Stimulated activated CD4-positive, alpha-beta T cell treated with anti-CD3 and anti-CD28 coated beads, Interleukin-12 subunit alpha, Interleukin-12 subunit beta, amount 100 ng/mL, for 48 hours (primary cell): ENCODE data around the gene ZNHIT3.
A peak's percentile ranks its signal among the peaks of the same experiment; 100 is the strongest.
"Not testable (repeated sequence)": the region's sequence is repeated elsewhere in the genome, so short reads cannot be mapped to it uniquely, and the experiment has no call there.

Source experiments
- DNase-seq, 3 donors: peaks; one replicate each; pipeline ENCODE4 v3.0.0-alpha.2; 2020; ENCODE audit warnings: low read depth in 2 of 3, low spot score in 1 of 3

Gene ZNHIT3

DNA sequence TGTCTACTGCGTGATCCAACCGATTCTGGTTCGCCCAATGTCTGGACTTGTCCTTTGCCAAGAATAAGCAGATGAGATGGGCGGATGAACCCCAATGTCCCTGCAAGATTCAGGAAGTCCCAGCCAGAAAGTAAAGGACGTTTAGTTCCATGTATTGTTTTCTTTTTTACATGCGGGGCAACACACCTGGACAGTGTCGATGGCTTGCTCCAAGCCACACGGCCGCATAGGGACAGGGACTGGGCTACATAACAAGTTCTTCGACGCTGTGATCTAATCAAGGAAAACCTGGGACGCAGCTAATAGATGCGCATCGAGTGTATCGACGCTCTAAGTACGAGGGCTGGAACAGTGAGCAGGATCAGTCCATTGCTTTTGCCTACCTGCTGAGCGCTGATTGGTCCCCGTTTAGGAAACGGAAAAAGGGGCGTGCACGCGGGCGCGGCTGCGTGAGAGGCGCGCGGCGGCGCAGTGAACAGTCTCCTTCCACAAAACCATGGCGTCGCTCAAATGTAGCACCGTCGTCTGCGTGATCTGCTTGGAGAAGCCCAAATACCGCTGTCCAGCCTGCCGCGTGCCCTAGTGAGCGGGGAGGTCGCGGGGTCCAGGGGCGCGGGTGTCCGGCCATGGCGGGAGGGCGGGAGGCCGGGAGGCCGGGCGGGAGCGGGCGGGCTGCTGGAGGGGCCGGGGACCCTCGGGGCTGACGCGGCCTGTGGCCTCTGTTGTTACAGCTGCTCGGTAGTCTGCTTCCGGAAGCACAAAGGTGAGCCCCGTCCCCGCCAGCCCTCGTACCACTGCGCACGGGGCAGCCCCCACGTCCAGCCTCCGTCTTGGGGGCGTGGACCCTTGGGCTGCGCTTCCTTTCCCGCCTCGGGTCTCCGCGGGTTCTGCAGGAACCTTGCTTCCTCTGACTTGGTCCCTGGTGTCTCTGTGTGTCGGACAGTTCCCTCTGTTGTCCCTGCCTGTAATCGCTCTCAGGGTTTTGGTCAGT is at the start of gene ZNHIT3:
ZNHIT3 (plus strand) TSS at position 478 of the 991 bp plus-strand sequence; CDS start at position 497, 19 bp downstream.
- DNase-seq = peak; percentile 79 to 86 (median 85)

DNA sequence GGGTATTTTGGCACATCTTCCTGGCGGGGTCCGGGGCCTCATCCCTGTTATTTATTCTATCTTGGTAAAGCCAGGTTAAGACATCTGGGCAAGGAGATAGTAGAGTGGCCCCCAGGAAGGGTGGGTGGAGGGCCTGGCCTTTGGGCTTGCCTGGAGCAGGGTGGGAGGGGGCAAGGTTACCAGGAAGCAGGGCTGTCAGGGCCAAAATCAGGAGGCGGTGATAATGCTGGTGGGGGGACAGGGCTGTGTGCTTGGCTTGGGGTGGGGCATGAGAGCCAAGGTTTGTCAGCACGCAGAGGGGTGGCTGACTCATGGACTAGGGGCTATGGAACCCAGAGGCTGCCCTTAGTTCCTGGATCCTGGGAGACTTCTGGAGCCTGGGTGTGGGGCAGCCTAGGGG is 44.7 kb upstream of the ZNHIT3 start:
- DNase-seq = not testable (repeated sequence)

DNA sequence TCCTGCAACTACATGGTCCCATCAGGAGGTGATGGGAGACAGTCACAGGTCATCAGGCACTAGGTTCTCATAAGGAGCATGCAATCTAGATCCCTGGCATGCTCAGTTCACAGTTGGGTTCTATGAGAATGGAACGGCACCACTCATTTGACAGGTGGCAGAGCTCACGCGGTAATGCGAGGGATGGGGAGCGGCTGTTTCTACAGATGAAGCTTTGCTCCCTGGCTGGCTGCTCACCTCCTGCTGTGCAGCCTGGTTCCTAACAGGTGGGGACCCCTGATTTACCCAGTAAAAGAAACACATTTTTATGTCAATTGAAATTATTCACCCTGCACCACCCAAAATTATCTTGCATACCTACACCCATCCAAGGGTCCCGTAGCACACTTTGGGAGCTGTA is 42.7 kb upstream of the ZNHIT3 start:
- DNase-seq = no peak

- not testable (repeated sequence) for DNase-seq
These were observed 36.5 kb upstream of the ZNHIT3 start for GRCh38 chr17:36449997-36450396.

DNA sequence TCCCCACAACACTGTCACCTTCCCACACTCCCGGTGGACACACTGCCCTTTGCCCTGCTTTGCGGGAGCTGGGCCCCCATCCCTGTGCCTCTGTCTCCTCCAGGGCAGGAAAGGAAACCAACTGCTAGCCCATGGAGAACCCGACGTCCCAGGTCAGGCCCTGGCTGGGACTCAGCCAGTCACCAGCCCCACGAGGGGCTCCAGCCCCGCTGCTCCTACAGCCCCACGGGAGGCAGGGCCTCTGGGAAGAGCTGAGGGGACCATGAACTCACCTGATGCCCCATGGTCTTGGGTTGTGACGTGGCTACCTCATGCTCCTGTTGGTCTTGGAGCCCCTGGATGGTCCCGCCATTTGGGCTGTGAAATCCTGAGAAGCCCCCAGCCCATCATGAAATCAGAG is 33.6 kb upstream of the ZNHIT3 start:
- DNase-seq = not testable (repeated sequence)

- not testable (repeated sequence) for DNase-seq
These were observed 28.8 kb upstream of the ZNHIT3 start for GRCh38 chr17:36457701-36458100.

GRCh38 chr17:36459045-36459444 is 27.4 kb upstream of the ZNHIT3 start:
- DNase-seq = no peak

DNA sequence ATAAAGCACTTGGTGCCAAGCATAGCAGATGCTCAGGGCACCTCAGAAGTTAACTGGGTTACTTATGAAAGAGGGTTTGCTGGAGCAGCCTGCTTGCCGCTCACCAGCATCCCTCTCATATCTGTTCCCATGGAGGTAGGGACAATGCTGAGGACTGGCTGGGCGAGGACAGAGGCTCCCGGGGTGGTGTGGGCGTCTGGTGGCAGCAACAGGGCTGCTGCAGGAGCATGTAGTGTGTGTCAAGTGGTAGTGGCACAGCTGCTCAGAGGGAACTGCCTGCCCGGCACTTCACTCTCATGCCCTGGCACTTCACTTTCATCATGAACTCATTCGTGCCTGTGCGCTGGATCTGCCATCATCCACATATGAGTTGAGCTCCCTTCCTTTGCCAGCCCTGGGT is 26.9 kb upstream of the ZNHIT3 start:
- DNase-seq = no peak

GRCh38 chr17:36460265-36460937 is 26.1 kb upstream of the ZNHIT3 start:
- no peak for DNase-seq

DNA sequence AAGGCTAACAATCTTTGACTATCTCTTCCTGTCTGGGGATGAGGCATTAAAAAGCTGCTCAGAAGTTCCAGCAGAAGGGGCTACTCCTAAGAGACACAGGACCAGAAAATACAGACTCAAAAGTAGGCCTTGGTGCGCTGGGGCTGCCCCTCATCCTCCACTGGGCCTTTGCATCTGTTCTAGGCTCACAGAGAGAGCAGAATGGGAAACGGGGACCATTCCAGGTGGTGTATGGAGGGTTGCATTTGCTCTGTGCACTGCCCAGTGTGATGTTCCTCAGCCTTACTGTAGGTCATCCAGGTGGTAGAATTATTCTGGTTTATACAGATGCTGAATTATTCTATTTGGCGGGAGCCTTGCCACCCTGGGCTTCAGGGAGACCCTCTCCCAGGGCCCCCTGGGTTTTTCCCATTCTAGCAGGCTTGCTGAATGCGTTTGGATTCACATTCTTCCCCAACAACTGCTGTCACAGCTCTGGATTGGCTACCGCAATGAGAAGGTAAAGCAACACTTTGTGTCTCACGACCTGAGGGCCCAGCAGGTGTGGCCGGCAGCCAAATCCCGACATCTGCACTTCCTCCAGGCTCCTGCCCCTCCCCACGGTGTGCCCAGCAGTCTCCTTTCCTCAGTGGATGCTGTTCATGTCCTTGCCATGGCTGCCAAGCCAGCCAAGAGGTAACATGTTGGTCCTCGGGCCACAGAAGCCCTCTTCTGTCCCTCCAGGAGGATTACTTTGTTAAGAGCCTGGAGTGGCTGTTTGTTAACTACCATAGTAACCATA is 25.0 kb upstream of the ZNHIT3 start:
- DNase-seq = no peak

DNA sequence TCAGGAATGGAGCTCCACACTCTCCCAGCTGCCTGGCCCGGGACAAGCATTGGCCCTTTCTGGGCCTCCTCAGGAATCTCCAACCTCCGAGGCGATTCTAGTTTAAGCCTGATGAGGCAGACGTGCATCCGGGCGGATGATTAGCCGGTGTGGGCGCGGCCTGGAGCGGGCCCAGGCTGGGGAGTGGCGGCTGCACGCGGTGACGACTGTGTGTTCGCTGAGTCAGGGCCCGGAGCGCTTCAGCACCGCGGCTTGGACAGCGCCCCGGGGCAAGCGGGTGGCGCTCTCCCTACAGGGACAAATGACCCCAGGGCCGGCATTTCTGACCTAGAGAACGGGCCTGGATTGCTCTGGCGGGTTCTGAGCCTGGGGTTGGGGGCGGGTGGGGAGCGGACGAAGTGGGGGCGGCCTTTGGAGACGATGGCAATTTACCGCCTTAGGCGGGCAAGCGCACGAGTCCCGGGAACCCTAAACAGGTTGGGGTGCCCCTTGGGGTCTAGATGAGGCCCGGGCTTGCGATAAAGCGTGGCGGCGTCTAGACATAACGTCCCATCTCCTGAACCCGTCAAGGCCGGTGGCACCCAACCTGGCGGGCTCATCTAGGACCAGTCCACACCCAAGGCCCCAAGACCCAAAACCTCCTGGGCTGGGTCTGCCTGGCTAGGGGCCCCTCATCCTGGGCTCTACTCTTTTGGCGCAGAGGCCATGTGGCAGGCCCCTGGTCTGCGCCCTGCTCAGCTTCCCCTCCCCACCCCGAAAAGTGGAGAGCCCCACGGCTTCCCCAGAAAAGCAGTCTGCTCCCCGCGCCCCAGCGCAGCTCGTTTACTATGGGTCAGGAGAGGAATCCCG is 22.3 kb upstream of the ZNHIT3 start:
- peak; percentile 41 to 55 (median 45) for DNase-seq

DNA sequence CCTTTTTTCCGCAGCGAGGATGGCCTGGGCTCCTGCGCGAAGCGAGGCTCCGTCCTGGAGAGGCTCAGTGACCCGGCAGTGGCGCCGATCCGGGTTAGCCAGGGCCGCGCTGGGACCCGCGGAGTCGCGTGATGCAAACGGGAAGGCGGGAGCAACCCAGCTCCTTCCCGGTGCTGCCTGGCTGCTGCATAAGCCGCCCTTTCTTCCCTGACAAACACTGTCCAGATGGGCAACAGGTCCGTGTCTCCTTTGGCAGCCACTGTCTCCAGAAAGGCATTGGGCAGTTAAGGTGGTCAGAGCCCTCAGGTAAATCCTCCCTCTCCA is 21.8 kb upstream of the ZNHIT3 start:
- DNase-seq = no peak

- no peak for DNase-seq
These were observed 17.4 kb upstream of the ZNHIT3 start for GRCh38 chr17:36468903-36469635.

DNA sequence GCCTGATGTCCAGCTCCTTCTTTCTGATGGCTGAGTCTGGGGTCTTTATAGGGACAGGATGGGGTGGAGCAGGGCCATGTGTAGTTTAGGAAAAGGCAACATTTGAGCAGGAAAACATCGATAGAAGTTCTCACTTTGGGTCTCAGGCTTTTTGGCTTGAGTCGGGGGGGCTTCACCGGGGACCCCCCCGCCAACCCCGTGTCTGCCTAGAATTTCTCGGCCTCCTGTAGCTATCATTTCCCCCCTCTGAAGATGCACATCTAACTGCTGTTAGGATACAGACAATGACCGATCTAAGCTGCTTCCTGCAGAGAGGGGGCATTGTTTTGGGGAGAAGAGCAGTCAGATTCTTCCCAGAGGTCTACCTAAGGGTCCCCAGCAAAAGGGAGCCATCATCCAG is 16.7 kb upstream of the ZNHIT3 start:
- no peak for DNase-seq

DNA sequence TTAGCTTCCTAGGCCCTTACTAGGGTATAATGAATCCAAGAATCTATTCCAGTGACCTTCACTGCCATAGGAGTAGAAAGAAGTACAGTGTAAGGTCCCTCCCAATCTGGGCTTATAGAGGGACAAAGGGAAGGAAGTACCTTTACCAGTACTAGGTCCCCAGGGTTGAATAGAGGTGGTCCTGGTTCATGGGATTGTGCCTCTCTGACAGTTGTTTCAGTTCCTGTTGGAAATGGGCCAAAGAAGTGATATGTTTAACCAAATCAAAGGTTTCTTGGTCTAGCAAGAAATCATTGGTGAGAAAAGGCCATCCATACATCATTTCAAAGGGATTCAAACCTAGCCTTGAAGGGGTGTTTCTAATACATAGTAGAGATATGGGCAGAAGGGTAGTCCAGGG is 16.0 kb upstream of the ZNHIT3 start:
- no peak for DNase-seq

GRCh38 chr17:36474571-36474970 is 11.9 kb upstream of the ZNHIT3 start:
- no peak for DNase-seq

DNA sequence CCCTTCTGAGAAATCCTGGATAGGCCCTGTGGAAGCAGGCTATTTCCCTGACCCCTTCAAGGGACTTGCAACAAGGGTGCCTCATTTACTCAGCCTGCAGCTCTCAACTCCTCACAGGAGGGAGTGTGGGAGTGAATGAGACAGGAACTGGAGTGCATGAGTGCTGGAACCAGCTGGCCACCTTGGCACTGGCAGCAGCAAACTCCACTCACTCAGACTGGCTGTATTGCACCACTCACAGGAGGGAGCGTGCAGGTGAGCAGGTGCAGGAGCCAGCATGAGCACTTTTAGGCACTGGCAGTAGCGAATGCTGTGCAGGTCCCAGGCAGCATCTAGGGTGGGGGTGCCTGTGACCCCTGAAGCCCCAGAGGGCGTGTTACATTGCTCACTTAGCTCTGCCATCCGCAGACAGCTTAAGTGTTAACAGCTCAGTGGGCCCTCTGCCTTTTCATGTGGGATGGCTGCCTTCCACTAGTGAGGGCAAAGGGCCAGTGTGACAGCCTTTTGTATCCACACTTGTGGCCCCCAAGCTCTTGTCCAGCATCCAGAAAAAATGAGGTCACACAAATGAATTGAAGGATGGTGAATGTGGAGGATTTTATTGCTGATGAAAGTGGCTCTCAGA is 11.0 kb upstream of the ZNHIT3 start:
- no peak for DNase-seq

- DNase-seq = no peak
These were observed 4.7 kb upstream of the ZNHIT3 start for GRCh38 chr17:36481829-36482228.
